Measurements from ENCODE around the gene ADCY9.

ADCY9 gene

DNA sequence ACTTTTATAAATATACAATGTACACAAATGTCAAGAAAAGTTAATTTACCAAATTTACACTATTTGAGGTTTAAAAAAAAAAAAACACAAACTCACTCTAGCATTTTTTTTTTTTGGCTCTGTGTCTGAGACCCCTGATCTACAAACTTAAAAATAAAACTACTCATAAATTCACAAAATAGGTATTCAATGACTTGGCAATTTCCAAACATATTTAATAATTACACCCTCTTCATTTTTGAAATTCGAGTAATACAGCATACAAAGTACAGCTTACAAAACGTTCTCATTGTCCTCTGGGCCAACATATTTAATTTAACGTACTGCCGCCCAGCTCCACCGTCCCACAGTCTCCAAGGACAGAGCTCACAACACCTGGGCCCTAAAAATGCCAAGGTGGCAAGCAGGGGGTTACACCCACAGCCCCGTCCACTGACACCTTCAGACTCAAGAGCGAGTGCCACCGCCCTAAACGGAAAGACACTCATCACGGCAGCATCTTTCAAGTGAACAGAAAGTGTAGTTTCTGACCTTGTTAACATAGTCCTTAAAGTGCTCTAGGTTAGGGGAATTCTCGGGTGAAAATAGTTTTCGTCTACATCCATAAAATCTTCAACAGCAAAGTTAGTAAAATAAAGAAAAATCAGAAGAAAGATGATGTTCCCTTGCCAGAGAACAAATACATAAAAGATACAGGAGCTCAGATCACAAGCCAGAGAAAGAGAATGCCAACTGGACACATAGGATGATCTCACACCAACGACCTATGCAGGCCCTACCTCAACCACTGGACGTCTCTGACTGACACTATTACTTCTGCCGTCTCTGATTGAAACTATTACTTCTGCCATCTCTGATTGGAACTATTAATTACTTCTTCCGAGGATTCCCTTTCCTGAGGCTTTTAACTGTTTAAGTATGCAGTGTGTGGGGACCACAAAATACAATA, 4.2 kb downstream of the ADCY9 start:
- TF ChIP-seq POU2F2 (IDR thresholded peaks at IDR 0.05; ENCODE audit: low read depth, low read length) (no peak), POLR2AphosphoS5 (IDR thresholded peaks at IDR 0.05; ENCODE audit: low read depth, low read length) (no peak), PAX5 (IDR thresholded peaks at IDR 0.05; ENCODE audit: insufficient read depth, low read length, severe bottlenecking) (no peak), SPI1 (IDR thresholded peaks at IDR 0.05; ENCODE audit: low read depth, low read length) (no peak), POLR2A (IDR thresholded peaks at IDR 0.05; ENCODE audit: low read depth, low read length) (no peak), TAF1 (IDR thresholded peaks at IDR 0.05; ENCODE audit: low read depth, low read length) (no peak)
- DNase-seq (ENCODE audit: insufficient read length, low spot score) = no peak
- FAIRE-seq = no peak

DNA sequence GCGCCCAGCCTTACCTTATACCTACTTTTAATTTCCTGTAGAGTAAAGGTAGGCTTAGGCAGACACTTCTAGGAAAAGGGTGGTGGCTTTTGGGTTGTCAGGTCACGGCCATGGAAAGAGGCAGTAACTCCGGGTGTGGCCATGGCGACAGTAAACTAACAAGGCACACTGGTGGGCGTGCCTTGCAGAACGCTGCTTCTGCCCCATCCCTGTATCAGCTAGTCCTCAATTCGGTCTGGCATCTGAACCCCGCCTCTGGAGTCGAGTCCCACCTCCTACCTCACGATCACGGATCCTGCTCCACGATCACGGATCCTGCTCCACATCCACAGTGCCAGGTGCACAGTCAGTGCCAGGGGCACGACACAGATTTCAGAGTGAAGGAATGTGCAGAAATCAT, 5.6 kb downstream of the ADCY9 start:
- FAIRE-seq (no peak), DNase-seq (ENCODE audit: insufficient read length, low spot score) (no peak)
- TF ChIP-seq PAX5 (IDR thresholded peaks at IDR 0.05; ENCODE audit: insufficient read depth, low read length, severe bottlenecking) (no peak), POU2F2 (IDR thresholded peaks at IDR 0.05; ENCODE audit: low read depth, low read length) (no peak), POLR2AphosphoS5 (IDR thresholded peaks at IDR 0.05; ENCODE audit: low read depth, low read length) (no peak), POLR2A (IDR thresholded peaks at IDR 0.05; ENCODE audit: low read depth, low read length) (no peak), TAF1 (IDR thresholded peaks at IDR 0.05; ENCODE audit: low read depth, low read length) (no peak), SPI1 (IDR thresholded peaks at IDR 0.05; ENCODE audit: low read depth, low read length) (no peak)

DNA sequence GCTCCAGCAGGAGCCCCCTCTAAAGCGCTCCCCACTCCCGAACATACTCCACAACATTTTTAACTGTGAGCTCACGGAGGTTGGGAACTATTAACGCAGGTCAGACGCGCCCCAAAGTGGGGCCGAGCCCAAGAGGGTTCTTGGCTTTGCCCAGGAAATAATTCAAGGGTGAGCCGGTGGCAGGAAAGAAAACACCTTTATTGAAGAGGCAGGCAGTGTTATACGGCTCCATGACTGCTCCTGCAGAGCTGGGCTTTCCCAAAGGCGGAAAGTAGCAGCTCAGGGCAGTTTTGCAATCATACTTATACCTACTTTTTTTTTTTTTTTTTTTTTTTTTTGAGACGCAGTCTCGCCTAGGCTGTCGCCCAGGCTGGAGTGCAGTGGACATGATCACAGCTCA, 6.2 kb downstream of the ADCY9 start:
- TF ChIP-seq POLR2AphosphoS5 (IDR thresholded peaks at IDR 0.05; ENCODE audit: low read depth, low read length) (no peak), POLR2A (IDR thresholded peaks at IDR 0.05; ENCODE audit: low read depth, low read length) (no peak), TAF1 (IDR thresholded peaks at IDR 0.05; ENCODE audit: low read depth, low read length) (no peak), PAX5 (IDR thresholded peaks at IDR 0.05; ENCODE audit: insufficient read depth, low read length, severe bottlenecking) (no peak), SPI1 (IDR thresholded peaks at IDR 0.05; ENCODE audit: low read depth, low read length) (no peak), POU2F2 (IDR thresholded peaks at IDR 0.05; ENCODE audit: low read depth, low read length) (no peak)
- DNase-seq (ENCODE audit: insufficient read length, low spot score) = no peak
- no peak for FAIRE-seq

DNA sequence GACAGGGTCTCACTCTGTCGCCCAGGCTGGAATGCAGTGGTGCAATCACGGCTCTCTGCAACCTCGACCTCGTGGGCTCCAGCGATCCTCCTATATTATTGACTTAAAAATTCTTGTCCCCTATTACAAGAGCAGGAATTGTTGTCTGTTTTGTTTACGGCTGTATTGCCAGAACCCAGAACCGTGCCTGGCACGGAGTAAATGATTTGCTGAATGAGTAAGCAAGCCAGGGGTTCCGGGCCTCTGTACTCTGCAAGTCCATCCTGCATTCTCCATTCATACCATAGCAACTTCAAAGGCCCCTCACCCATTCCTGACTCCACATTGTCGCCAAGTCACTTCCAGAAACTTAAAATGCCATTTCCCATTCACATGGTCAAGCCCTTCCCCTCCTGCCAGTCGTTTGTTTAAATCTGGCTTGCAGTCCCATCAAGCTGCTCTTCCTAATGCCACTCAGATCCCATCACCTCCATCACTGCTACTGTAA, 6.9 kb downstream of the ADCY9 start:
- TF ChIP-seq SPI1 (IDR thresholded peaks at IDR 0.05; ENCODE audit: low read depth, low read length) (no peak), POLR2AphosphoS5 (IDR thresholded peaks at IDR 0.05; ENCODE audit: low read depth, low read length) (no peak), POU2F2 (IDR thresholded peaks at IDR 0.05; ENCODE audit: low read depth, low read length) (no peak), POLR2A (IDR thresholded peaks at IDR 0.05; ENCODE audit: low read depth, low read length) (no peak), TAF1 (IDR thresholded peaks at IDR 0.05; ENCODE audit: low read depth, low read length) (no peak), PAX5 (IDR thresholded peaks at IDR 0.05; ENCODE audit: insufficient read depth, low read length, severe bottlenecking) (no peak)
- FAIRE-seq (no peak), DNase-seq (ENCODE audit: insufficient read length, low spot score) (no peak)

DNA sequence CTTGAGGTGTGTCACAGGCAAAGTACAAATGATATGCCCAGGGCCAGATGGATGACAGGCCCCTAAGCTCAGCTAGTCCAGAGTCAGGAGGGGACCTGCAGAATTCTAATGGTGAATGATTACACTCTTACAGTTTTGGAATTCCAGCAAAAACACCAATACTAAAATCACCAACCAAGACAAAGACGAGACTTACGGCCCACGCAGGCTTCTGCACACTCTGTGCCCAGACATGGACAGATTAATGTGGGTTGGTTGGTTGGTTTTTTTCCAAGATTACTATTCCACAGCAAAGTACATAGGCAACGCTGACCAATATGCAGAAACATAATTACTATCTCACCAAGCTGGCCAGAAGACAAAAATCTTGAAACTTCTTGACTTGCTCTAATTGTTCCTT, 9.7 kb downstream of the ADCY9 start:
- TF ChIP-seq POU2F2 (IDR thresholded peaks at IDR 0.05; ENCODE audit: low read depth, low read length) (no peak), POLR2AphosphoS5 (IDR thresholded peaks at IDR 0.05; ENCODE audit: low read depth, low read length) (no peak), POLR2A (IDR thresholded peaks at IDR 0.05; ENCODE audit: low read depth, low read length) (no peak), PAX5 (IDR thresholded peaks at IDR 0.05; ENCODE audit: insufficient read depth, low read length, severe bottlenecking) (no peak), TAF1 (IDR thresholded peaks at IDR 0.05; ENCODE audit: low read depth, low read length) (no peak), SPI1 (IDR thresholded peaks at IDR 0.05; ENCODE audit: low read depth, low read length) (no peak)
- DNase-seq (ENCODE audit: insufficient read length, low spot score) (no peak), FAIRE-seq (no peak)

DNA sequence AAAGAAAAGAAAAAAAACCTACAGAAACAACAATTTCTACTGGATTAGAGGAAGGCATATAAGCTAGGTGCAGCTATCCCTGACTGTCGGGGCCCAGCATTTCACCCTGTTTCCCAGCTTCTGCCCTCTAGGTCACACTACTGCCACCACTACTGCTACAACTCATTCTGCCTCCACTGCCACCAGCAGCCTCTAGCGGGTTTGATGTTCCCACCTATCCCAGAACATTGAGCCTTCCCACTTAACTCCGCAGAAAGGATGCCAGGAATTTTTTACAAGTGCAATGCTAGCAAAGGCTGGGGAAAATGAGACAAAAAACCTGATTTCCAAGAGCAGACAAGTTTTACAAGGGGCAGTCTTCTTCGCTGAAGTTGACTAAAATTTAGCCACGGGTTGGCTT, 10.4 kb downstream of the ADCY9 start:
- DNase-seq (ENCODE audit: insufficient read length, low spot score) = no peak
- FAIRE-seq = no peak
- TF ChIP-seq POLR2AphosphoS5 (IDR thresholded peaks at IDR 0.05; ENCODE audit: low read depth, low read length) (no peak), SPI1 (IDR thresholded peaks at IDR 0.05; ENCODE audit: low read depth, low read length) (no peak), PAX5 (IDR thresholded peaks at IDR 0.05; ENCODE audit: insufficient read depth, low read length, severe bottlenecking) (no peak), POU2F2 (IDR thresholded peaks at IDR 0.05; ENCODE audit: low read depth, low read length) (no peak), POLR2A (IDR thresholded peaks at IDR 0.05; ENCODE audit: low read depth, low read length) (no peak), TAF1 (IDR thresholded peaks at IDR 0.05; ENCODE audit: low read depth, low read length) (no peak)

DNA sequence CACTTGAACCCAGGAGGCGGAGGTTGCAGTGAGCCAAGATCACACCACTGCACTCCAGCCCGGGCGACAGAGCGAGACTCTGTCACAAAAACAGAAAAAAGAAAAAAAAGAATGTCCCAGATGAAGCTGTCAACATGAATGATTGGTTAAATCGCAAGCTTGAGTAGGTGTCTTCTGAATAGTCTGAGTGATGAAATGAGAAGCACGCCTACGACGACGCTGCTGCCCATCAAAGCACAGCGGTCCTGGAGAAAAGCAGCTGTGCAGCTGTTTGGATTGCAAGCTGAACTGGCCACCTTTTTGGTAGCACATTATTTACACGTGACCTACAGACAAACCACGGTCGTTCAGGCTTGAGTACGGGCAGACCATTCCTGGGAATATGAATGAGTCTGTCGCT, 12.5 kb downstream of the ADCY9 start:
- no peak for DNase-seq (ENCODE audit: insufficient read length, low spot score)
- no peak for FAIRE-seq
- TF ChIP-seq POLR2A (IDR thresholded peaks at IDR 0.05; ENCODE audit: low read depth, low read length) (no peak), POLR2AphosphoS5 (IDR thresholded peaks at IDR 0.05; ENCODE audit: low read depth, low read length) (no peak), TAF1 (IDR thresholded peaks at IDR 0.05; ENCODE audit: low read depth, low read length) (no peak), POU2F2 (IDR thresholded peaks at IDR 0.05; ENCODE audit: low read depth, low read length) (no peak), PAX5 (IDR thresholded peaks at IDR 0.05; ENCODE audit: insufficient read depth, low read length, severe bottlenecking) (no peak), SPI1 (IDR thresholded peaks at IDR 0.05; ENCODE audit: low read depth, low read length) (no peak)

DNA sequence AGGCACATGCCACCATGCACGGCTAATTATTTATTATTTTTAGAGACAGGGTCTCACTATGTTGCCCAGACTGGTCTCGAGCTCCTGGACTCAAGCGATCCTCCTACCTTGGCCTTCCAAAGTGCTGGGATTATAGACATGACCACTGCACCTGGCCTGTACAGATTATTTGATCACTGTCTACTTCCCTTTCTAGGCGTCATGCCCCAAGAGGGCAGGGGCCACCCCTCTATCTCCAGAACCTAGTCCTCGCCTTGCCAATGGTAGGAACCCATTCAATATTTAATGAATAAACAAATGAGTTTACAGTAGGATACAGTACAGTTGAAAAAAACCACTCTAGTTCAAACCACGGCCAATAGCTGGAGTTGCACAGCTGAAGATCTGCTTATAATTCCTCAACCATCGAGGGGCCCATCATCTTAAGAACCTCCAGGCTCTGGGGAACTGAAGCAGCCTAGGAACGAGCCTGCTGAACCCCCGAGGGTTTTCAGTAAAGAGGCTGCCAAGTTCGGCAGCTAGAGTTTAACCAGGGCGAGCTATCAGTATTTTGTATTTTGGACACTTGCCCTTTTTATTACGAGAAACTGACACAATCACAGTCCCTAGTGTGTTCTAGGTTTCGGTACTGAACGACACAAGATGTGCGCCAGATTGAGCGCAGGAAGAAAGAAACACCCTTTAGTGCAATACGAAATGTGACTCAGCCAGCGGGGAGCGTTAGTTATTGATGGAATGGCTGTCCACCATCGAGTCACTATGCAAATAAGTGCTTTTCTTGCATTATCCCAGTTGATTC, 14.6 kb downstream of the ADCY9 start:
- TF ChIP-seq POLR2AphosphoS5 (IDR thresholded peaks at IDR 0.05; ENCODE audit: low read depth, low read length) = no peak
- TF ChIP-seq POU2F2 (IDR thresholded peaks at IDR 0.05; ENCODE audit: low read depth, low read length) = no peak
- TF ChIP-seq POLR2A (IDR thresholded peaks at IDR 0.05; ENCODE audit: low read depth, low read length) = no peak
- no peak for TF ChIP-seq PAX5 (IDR thresholded peaks at IDR 0.05; ENCODE audit: insufficient read depth, low read length, severe bottlenecking)
- TF ChIP-seq SPI1 (IDR thresholded peaks at IDR 0.05; ENCODE audit: low read depth, low read length) = no peak
- TF ChIP-seq TAF1 (IDR thresholded peaks at IDR 0.05; ENCODE audit: low read depth, low read length) = no peak
- FAIRE-seq = no peak
- DNase-seq (ENCODE audit: insufficient read length, low spot score) = no peak

DNA sequence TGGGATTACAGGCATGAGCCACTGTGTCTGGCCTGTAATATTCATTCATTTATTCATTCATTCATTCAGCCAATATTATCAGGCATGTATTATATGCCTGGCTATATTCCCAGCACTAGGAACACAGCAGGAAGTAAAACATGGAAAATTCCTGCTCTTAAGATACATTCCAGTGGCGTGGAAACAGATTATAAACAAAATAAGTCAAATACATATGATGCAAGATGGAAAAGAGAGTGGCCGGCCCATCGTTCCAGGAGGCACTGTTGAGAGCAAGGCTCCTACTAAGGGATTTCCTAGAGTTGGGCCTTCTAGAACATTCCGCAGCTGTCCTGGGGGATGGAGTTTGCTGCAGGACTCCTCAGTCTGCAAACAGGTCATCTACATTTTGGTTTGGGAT, 17.7 kb downstream of the ADCY9 start:
- no peak for TF ChIP-seq POLR2AphosphoS5 (IDR thresholded peaks at IDR 0.05; ENCODE audit: low read depth, low read length)
- no peak for TF ChIP-seq POLR2A (IDR thresholded peaks at IDR 0.05; ENCODE audit: low read depth, low read length)
- TF ChIP-seq TAF1 (IDR thresholded peaks at IDR 0.05; ENCODE audit: low read depth, low read length) = no peak
- no peak for TF ChIP-seq SPI1 (IDR thresholded peaks at IDR 0.05; ENCODE audit: low read depth, low read length)
- no peak for TF ChIP-seq POU2F2 (IDR thresholded peaks at IDR 0.05; ENCODE audit: low read depth, low read length)
- TF ChIP-seq PAX5 (IDR thresholded peaks at IDR 0.05; ENCODE audit: insufficient read depth, low read length, severe bottlenecking) = no peak
- DNase-seq (ENCODE audit: insufficient read length, low spot score) (no peak), FAIRE-seq (no peak)

All from GM12891 (cell line).